Occipital lobe (tissue), 2 donors: ENCODE results near the gene OGFRL1. TPM values are rescaled to one million over a fixed set of nuclear protein-coding genes. Genes with fewer than 3 reads are reported as not detected.

Experiments used
- DNase-seq: peaks from one replicate; lab custom pipeline; 2025; lab: John Stamatoyannopoulos, UW
- total RNA-seq: library from RNA; depleted of rRNA; stranded (reverse); fragments of >200 nt; gene quantifications from one replicate; pipeline ENCODE4 v1.2.3, GENCODE V29; 2014

OGFRL1 gene
- total RNA-seq, 1 donor from 2014 or later: 39.8 TPM

DNA sequence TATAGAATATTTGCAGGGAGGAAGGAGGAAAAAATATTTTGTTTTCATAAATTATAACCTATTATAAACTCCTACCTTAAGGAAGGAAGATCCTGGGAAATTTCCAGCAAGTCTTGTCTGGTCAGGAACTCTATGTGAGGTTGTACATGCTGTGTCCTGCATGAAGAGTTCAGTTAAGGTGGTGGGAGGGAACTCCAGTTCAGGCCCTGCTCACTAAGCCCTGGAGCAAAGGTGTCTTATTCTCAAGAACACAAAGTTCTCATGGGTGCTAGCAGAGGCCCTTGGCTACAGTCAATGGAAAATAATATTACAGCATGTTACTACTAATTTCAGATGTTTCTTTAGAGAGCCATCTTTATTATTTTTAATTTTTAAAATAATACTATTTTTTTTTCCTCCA lies 3.8 kb upstream of the OGFRL1 start:
- no peak for DNase-seq

DNA sequence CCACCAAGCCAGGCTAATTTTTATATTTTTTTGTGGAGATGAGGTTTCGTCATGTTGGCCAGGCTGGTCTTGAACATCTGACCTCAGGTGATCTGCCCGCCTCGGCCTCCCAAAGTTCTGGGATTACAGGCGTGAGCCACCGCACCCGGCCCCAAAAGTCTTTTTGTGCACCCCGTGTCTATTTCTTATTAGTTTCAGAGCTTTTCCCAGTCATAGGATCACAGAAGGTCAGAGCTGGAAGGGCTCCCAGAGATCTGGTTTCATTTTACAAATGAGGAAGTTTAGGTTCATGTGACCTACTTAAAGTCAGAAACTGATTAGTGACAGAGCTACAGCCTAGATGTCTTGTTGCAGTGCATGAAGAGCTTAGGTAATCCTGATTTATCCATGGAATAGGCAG lies 1.6 kb upstream of the OGFRL1 start:
- no peak for DNase-seq

DNA sequence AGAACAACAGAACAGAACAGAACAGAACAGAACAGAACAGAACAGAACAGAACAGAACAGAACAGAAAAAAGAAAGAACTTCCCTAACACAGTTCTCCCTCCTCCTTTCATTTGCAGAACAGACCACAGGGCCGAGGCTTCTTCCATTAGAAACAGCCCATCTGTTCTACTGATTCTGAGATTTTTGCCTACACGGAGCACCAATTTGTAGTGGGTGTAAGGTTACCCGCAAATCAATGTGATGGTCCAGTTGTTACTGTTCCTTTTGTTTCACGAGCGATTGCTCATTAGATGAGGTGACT lies 734 bp upstream of the OGFRL1 start:
- DNase-seq: no peak

DNA sequence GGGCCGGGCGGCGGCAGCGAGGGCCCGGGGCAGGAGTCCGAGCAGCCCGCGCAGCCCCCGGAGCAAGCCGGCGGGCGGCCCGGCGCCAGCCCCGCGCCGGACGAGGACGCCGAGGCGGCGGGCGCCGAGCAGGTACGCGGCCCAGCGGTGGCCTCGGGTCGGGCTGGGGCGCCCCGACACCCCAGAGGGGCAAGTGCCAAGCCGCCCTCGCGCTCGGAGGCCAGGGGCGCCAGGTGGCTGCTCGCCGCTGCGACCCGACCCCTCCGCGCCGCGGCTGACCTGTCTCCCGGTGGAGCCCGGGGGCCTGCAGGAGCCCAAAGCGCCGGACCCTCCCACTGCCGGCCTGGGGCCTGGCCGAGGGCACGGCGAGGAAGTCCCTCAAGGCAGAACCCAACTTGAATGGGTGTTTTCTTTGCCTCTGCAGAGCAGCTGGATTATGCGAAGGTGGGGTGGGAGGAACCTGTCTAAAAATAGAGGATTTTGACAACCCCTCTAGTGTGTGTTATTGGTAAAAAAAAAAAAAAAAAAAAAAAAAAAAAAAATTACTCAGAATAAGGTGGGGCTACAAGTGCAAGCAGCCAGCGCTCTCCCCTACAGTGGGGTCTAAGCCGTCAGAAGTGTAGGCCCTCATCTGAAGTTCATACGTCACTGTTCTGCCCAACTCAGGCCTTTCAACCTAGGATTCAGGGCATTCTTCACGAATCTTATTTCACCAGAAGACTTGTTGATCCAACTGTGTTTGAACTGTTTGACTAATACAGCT lies 609 bp downstream of the OGFRL1 start:
- DNase-seq: no peak

DNA sequence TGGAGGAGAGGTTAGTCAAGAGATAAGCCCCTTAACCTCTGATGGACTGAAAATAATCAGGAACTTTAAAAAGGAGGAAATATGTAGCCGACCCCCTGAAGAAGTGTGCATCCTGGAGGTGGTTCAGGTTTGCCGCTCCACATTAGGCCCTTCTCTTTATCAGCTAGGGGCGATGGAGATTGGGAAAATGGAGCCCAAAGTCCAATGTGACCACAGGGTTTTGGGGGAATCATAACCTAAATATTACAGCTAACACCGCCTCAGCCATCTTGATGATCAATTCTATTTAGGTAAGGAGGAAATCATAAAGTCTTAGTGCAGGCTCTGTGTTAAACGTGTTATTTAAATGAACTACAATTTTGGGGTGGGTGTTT lies 1.2 kb downstream of the OGFRL1 start:
- DNase-seq: no peak

DNA sequence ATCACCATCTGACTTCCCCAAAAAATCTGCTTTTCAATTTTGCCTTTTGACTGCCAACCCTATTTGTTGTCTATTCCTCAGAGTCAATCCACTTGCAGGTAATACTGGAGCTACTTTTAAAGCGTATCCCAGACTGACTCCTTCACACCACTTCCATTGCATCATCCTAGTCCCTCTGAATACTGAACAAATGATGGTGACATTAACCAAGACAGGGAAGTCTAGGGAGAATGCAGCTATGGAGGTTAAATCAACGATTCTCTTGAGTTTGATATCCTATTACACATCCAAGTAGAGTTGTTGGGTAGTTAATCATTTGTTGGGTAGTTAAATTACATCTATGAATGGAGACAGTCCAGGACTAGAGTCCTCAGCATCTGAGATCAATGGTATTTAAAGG lies 2.0 kb downstream of the OGFRL1 start:
- no peak for DNase-seq

DNA sequence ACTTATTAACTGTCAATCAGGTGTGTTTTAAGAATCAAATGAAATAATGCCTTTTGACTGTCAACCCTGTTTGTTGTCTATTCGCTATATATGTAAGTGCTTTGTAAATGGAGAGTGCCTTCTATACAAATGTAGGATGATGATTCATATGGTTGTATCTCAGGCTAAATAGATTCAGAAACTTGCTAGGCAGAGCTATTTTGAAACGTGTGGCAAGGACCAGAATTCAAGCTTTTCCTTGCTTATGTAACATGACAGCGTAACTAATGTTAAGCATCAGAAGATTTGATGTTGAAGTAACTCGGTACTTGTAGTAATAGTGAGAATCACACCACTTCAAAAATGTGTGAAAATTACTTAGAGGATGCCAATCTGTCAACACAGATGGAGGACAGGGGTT lies 3.4 kb downstream of the OGFRL1 start:
- no peak for DNase-seq

DNA sequence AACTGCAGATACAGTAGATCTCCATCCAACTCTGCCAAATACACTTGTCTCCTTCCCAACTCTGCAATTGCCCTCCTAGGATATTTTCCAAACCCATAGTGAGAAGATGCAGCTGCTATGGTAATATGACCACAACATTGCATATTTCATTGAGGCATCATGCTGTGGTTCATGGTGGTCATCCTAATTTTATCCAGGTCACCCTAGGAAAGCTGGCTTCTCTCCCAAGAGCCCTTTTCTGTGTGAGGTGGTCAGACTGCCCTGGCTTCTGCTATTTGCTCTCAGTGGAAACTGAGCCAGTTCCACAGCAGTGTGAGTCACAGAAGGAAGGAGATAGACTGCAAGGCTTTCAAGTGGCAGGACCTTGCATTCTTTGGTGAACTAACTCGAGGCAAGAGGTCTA lies 5.5 kb downstream of the OGFRL1 start:
- DNase-seq: peak; percentile 12

DNA sequence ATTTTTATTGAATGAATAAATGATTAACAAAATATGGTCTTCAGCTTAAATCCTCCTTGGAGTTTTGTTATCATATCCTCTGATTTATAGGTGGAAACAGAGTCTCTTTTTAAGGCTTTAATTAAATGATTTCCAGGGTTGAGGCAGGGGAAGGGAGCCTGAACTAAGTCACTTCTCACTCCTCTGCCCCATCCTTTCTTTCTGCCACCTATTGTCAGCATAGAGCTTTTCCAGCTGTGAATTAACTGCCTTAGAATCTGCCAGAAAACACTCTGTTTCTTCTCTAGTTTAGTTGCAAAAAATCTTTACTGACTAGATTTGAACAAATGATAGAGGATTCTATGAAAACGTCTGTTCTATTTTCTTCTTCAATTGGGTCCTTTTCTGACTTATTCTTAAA lies 9.8 kb downstream of the OGFRL1 start:
- no peak for DNase-seq

DNA sequence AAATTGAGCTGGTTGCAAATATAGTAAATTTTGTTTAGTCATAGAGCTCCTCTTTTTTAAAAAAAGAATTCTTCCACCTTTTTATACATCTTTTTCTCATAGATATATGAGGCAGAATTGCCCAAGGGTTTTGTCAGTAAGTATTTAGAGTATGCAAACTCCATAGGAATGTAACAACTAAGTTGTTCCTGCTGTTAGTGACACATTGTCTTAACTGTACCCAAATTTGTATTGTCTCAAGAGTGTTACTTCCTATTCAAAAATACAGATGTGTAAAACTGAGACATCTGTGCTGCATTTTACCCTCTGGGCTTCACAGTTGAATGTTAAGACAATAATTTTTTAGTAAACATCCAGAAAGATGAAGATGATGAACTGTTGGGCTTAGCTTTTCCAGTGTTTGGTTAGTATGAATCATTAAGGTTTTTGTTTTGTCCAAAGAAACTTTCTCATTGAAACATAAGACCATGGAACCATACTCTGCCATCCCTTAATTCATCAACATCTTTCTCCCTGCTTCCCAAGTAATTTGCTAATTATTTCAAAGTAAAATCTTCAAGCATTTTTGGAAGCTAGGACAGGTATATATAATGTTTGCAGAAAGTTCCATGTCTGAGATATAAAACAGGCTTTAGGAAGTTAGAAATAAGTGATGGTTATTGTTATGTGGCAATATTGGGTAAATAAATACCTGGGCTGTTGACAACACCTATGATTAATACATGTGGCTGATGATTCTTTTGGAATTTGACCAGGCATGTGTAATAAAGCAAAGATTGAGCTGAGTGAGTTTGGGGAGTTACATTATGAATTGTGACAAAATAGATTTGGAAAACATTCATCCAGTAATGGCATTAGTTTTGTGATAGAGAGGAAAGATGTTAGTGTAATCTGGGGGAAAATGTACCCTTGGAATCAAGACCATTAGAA lies 11.2 kb downstream of the OGFRL1 start:
- DNase-seq: no peak

DNA sequence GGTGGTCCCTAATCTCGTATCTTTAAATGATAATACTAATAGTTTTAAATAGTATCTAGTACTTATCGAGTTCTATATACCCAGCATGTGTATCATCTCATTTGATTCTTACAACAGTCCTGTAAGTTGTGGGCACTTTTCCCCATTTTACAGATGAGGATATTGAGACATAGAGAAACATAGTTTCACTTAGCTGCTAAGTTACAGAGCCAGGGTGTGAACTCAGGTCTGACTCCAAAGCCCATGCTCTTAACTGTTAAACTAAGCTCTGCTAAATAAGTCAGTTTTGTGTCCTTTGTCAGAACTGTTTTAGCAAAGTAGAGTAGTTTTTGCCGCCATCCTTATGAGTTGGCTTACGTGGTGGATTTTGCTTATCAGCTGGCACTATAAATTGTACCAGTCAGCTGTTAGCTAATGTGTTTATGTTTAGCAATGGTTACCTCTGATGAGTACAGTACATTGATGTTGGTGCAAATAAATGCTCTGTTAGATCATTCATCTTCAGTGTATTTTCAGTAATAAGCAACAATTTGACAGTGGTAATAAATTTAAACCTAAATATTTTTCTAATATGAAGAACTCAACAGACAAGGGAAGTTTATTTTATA lies 12.1 kb downstream of the OGFRL1 start:
- DNase-seq: no peak

DNA sequence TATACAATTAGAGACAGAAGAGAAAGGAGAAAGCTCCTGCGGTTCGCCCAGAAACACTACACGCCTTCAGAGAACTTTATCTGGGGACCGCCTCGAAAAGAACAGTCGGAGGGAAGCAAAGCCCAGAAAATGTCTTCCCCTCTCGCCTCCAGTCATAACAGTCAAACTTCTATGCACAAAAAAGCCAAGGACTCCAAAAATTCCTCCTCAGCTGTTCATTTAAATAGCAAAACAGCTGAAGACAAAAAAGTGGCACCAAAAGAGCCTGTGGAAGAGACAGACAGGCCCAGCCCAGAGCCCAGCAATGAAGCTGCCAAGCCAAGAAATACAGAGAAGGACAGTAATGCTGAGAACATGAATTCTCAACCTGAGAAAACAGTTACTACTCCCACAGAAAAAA lies 12.9 kb downstream of the OGFRL1 start:
- no peak for DNase-seq

DNA sequence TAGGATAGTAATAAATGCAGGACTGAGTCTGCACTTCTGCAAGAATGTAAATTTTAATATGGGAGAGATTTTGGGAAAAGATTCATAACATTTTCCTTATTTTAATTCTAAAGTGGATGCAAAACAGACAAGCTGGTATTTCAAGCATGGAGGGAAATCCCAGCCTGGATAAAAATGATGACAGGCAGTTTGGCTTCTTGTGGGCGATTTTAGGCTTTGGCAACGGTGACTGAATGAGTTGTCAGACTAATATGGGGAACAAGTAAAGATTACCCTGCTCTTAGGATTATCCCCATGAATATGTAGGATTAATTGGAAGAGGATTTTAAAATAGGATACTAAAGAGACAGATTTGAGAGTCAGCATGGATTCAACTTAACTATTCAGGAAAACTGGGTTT lies 21.0 kb downstream of the OGFRL1 start:
- DNase-seq: no peak

DNA sequence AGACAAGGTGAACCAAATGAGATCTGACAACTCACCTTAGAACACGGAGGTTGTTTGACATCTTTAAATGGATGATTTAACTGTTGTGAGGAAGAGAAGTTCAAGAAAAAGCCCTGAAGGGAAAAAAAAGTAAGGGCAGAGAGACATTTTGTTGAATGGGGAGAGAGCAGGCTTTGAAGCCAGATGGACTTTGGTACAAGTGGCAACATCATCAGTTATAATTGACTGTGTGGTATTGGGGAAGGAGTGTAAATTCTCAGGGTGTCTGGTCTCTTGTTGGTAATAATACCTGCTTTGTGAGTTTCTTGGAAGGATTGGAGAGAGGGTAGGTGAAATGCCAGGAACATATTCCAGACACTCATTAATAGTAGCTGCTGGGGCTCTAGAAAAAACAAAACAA lies 21.6 kb downstream of the OGFRL1 start:
- DNase-seq: no peak

DNA sequence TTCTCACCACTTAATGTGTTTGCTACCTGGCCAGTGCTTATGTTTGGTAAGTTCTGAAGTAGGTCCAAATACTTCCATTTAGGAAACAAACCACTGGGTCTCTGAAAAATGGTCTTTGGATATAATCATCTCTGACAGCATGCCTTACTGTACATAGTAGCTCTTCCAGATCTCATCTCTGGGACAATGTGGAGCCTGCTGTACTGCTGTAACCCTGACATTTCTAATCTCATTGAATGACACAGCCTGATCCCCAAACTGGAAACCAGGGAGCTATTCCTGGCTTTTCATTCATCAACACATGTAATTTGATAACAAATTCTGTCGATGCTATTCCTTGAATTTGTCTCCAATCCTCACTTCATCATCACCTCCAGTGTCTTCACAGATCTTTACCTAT lies 23.5 kb downstream of the OGFRL1 start:
- DNase-seq: no peak

DNA sequence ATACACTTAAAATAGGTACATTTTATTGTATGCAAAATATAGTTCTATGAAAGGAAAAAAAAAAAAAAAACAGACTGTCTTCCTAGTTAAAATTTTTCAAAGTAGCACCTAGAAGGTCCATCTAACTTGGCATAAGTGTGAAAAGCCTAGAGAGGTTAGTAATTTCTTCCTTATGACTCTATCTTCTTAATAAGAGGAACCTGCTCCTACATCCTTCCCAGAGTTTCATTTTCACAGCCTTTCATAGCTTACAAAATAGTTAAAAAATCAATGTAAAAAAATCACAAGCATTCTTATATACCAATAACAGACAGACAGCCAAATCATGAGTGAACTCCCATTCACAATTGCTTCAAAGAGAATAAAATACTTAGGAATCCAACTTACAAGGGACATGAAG lies 28.8 kb downstream of the OGFRL1 start:
- DNase-seq: no peak

DNA sequence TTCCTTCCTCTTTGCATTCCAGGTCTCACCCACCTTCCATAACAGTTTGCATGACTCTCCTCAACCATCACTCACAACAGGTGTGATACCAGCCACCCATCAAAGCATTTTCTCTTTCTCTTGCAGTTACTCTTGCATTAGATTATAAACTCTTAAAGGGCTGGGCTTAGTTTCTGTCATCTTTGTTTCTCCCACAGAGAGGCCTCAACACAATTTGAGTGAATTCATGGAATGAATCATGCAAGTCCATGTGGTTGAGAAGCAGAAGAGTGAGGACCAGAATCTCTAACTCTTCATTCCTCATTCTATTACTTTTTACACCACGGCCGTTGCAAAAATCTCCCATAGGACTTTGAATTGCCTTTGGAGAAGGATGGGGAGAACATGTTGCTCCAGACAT lies 31.4 kb downstream of the OGFRL1 start:
- DNase-seq: no peak

DNA sequence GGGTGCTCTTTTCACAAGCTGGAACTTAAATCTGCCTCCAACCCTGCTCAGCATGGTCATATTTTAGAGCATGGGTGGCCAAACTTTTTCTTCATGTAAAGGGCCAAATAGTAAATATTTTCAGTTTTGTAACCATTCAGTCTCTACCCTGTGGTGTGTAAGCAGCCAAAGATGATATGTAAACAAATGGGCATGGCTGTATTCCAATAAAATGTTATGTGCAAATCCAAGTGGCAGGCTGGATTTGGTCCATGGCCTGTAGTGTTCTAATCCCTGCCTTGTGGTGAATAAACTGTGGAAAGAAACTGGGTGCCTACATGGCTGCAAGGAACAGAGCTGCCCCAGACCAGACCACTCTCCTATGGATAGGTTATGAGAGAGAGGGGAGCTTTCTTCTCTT lies 32.7 kb downstream of the OGFRL1 start:
- DNase-seq: no peak

DNA sequence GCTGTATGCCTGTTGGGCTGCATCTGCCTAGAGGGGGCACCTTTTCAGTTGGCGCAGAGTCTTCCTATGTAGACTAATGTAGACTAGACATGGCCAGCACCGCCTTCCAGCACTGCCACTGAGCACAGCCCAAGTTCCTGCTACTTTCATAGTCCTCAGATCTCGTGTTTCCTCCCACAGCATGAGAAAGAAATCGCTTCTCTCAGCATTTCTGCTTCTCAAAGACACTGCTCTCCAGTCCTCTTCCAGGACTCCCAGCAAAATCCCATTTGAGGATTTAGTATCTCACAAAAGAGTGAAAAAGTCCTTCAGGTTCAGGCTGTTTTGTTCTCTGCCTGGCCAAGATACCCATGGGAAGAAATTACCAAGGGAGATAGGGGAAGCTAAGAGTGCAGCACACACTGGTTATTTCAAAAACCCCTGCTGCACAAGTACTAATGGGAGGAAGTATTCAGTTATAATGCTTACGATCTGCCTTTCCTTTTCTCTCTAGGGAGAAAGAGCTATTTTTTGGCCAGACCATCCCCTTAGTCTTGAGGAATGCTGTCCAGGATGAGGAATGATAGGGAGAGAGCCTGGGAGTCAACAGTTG lies 35.7 kb downstream of the OGFRL1 start:
- DNase-seq: no peak

DNA sequence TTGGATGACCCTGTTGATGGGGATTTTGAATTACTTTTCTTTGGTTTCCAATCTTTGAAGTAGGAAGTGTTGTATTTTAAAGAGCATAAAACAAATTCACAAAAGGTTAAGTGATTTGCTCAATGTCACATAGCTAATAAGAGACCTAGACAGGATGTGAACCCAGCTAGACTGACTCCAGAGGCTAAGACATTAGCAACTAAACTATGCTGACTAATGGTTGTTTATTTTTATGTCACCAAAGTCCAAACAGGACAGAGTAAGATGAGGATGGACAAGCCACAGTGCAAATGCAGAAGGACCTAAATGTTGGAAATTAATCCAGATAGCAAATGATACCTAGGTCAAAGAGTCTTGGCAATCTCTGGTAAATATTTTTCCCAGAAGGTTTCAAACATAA lies 38.0 kb downstream of the OGFRL1 start:
- no peak for DNase-seq

DNA sequence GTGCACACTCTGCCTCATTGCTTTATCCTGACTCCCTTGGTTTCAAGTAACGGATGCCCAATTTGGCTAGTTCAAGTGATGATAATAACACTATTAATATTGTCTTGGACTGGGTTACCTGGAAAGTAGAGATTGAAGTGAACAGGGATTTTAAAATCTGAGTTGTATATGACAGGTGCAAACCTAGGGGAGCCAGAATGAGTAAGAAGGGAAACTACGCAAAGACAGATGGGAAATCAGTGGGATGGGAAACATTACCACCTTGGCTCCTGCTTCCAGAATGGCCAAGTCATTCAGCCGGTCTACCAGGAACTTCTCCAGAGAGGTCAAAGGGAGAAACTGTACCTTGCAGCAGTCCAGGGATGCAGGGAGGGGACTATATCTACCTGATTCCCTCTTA lies 41.9 kb downstream of the OGFRL1 start:
- no peak for DNase-seq

DNA sequence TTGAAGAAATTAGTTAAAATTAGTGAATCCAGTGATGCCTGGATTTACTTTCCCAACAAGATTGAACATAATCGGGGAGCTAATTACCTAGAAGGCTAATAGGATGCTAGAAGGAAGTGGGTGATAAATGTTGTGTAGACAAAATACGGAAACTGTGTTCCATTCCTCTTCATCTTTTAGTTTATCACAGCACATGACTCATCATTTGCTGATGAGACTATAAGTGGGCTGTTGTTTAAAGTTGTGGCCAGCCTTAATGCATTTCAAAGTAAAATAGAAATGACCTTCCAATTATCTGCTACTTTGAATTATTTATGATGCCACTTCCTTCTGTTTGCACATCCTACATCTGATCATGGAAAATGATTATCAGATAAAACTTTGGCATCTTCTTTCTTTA lies 43.4 kb downstream of the OGFRL1 start:
- no peak for DNase-seq
